Vagina (tissue), 2 donors: ENCODE results near the gene MAP2K2.

Experiments
- CTCF ChIP-seq, 3 experiments: fragments of 450-650 bp in 2 of 3; fragments of 200-600 bp in 1 of 3; sonication (generic) in 1 of 3; IDR thresholded peaks; one replicate each; pipeline ENCODE4 v1.5.1; 2017 to 2019; ENCODE audit warnings: antibody characterized with exemption in 3 of 3, mild to moderate bottlenecking in 2 of 3, moderate library complexity in 2 of 3
- POLR2A ChIP-seq, 2 donors: fragments of 450-650 bp; IDR thresholded peaks; one replicate each; pipeline ENCODE4 v1.6.1; 2017; ENCODE audit warnings: antibody characterized with exemption in 2 of 2, mild to moderate bottlenecking in 2 of 2, moderate library complexity in 2 of 2
- POLR2AphosphoS5 ChIP-seq, 2 donors: sonication (generic); formaldehyde crosslinking; IDR thresholded peaks; one replicate each; pipeline ENCODE4 v1.9.0; 2017; ENCODE audit warnings: antibody characterized with exemption in 2 of 2, mild to moderate bottlenecking in 2 of 2, low read depth in 1 of 2; ENCODE audit not compliant: insufficient read depth in 1 of 2

- TF ChIP-seq CTCF (IDR thresholded peaks at IDR 0.05) (no peak), POLR2A (IDR thresholded peaks at IDR 0.05) (no peak), POLR2AphosphoS5 (IDR thresholded peaks at IDR 0.05; ENCODE audit: insufficient read depth in 1 of 2, low read depth in 1 of 2) (no peak)
Observed at GRCh38 chr19:4046362-4046691, 77.6 kb downstream of the MAP2K2 start.
